ENCODE measurements around the gene LARP4B. TPM values are rescaled to one million over a fixed set of nuclear protein-coding genes. Genes with fewer than 3 reads are reported as not detected.

The LARP4B gene
- total and polyA plus RNA-seq, 2 of the 13 experiments (the other 11 are each of a cell fraction or from before 2014, with no cell fraction given) = 19.5 to 30.2 TPM

DNA sequence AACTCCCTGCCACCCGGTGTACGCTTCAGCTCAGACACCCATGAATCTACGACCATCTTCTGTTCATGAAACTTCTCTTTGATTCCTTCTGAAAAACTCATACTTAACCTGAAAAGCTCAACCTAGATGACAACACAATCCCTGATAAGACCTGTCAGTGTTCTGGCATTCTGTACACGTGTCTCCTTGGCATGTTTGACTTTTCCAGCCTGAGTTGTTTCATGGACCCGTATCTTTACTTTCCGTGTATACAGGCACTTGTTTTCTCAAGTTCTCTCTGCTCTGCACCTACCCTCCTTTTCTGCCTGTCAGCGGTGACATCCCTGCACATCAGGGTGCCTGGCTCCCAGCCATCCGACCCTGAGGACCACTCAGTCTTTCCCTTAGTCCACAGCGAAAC, 103.3 kb downstream of the LARP4B start:
- Histone ChIP-seq H3K4me2 (ENCODE audit: low read depth, low read length) (no peak overlapping the region), H3K4me1 (ENCODE audit: insufficient read depth, low read length) (no peaks in the 10 kb centered on the region), H3K27ac (ENCODE audit: extremely low read length, insufficient read depth, low read length) (no peak overlapping the region), H3K27me3 (ENCODE audit: control insufficient read depth in 1 of 2, insufficient read depth in 2 of 2, low read length in 2 of 2) (no peaks in the 10 kb centered on the region), H4K20me1 (ENCODE audit: insufficient read depth, low read length) (0 out of 2 replicates have a peak, but pooled peaks cover 2% of the 10 kb centered on the region), H3K79me2 (ENCODE audit: insufficient read depth, low read length) (no peaks in the 10 kb centered on the region), H3K9ac (ENCODE audit: insufficient read depth, low read depth, low read length) (no peak overlapping the region), H3K4me3 (replicated peaks in 1 of 3; ENCODE audit: insufficient read depth in 1 of 3, low read depth in 2 of 3, low read length in 3 of 3) (no peak overlapping the region), H3K9me3 (ENCODE audit: low read length) (no peaks in the 10 kb centered on the region), H2AFZ (ENCODE audit: low read length) (no peak overlapping the region), H3K36me3 (replicated peaks in 1 of 2; ENCODE audit: control insufficient read depth in 1 of 2, insufficient read depth in 2 of 2, low read length in 2 of 2) (peaks cover 36 to 87% of the 10 kb centered on the region in 2 experiments)
- DNase-seq (ENCODE audit: low spot score) (no peak), FAIRE-seq (no peak), ATAC-seq (no peak)
- WGBS (ENCODE audit: low lambda C conversion rate) = 96% methylated on average over 9 of the region's 9 CpGs
- POLR2A ChIA-PET = no interaction called here
- in situ Hi-C loops (cut with HindIII; ENCODE audit: extremely low pct_ligation_motif_present, low pct_unique_long_range_greater_than_20kb) = no loop called here
- TF ChIP-seq DPF2 (CRISPR knock-in tag; IDR thresholded peaks at IDR 0.05; ENCODE audit: borderline replicate concordance, low read depth) (no peak), SIN3B (IDR thresholded peaks at IDR 0.05; ENCODE audit: low read length) (no peak), ZNF562 (CRISPR knock-in tag; IDR thresholded peaks at IDR 0.05; ENCODE audit: borderline replicate concordance) (no peak), CENPX (CRISPR knock-in tag; IDR thresholded peaks at IDR 0.05) (no peak), ZNF563 (CRISPR knock-in tag; IDR thresholded peaks at IDR 0.05) (no peak), KDM5B (CRISPR knock-in tag; IDR thresholded peaks at IDR 0.05; ENCODE audit: borderline replicate concordance) (no peak), ZNF557 (CRISPR knock-in tag; IDR thresholded peaks at IDR 0.05) (no peak), PCBP2 (optimal IDR thresholded peaks at IDR 0.05; ENCODE audit: low read depth, low read length, poor library complexity, severe bottlenecking) (no peak), FOXJ3 (CRISPR knock-in tag; IDR thresholded peaks at IDR 0.05; ENCODE audit: borderline replicate concordance) (no peak)
- TF ChIP-seq, protein P1, sequence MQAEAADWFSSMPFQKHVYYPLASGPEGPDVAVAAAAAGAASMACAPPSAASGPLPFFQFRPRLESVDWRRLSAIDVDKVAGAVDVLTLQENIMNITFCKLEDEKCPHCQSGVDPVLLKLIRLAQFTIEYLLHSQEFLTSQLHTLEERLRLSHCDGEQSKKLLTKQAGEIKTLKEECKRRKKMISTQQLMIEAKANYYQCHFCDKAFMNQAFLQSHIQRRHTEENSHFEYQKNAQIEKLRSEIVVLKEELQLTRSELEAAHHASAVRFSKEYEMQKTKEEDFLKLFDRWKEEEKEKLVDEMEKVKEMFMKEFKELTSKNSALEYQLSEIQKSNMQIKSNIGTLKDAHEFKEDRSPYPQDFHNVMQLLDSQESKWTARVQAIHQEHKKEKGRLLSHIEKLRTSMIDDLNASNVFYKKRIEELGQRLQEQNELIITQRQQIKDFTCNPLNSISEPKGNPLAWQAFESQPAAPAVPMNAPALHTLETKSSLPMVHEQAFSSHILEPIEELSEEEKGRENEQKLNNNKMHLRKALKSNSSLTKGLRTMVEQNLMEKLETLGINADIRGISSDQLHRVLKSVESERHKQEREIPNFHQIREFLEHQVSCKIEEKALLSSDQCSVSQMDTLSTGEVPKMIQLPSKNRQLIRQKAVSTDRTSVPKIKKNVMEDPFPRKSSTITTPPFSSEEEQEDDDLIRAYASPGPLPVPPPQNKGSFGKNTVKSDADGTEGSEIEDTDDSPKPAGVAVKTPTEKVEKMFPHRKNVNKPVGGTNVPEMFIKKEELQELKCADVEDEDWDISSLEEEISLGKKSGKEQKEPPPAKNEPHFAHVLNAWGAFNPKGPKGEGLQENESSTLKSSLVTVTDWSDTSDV (CRISPR knock-in tag; IDR thresholded peaks at IDR 0.05) = no peak
- TF ChIP-seq, protein P2, sequence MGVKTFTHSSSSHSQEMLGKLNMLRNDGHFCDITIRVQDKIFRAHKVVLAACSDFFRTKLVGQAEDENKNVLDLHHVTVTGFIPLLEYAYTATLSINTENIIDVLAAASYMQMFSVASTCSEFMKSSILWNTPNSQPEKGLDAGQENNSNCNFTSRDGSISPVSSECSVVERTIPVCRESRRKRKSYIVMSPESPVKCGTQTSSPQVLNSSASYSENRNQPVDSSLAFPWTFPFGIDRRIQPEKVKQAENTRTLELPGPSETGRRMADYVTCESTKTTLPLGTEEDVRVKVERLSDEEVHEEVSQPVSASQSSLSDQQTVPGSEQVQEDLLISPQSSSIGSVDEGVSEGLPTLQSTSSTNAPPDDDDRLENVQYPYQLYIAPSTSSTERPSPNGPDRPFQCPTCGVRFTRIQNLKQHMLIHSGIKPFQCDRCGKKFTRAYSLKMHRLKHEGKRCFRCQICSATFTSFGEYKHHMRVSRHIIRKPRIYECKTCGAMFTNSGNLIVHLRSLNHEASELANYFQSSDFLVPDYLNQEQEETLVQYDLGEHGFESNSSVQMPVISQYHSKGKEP (CRISPR knock-in tag; IDR thresholded peaks at IDR 0.05) = no peak
- TF ChIP-seq, protein P3, sequence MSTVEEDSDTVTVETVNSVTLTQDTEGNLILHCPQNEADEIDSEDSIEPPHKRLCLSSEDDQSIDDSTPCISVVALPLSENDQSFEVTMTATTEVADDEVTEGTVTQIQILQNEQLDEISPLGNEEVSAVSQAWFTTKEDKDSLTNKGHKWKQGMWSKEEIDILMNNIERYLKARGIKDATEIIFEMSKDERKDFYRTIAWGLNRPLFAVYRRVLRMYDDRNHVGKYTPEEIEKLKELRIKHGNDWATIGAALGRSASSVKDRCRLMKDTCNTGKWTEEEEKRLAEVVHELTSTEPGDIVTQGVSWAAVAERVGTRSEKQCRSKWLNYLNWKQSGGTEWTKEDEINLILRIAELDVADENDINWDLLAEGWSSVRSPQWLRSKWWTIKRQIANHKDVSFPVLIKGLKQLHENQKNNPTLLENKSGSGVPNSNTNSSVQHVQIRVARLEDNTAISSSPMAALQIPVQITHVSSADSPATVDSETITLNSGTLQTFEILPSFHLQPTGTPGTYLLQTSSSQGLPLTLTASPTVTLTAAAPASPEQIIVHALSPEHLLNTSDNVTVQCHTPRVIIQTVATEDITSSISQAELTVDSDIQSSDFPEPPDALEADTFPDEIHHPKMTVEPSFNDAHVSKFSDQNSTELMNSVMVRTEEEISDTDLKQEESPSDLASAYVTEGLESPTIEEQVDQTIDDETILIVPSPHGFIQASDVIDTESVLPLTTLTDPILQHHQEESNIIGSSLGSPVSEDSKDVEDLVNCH (CRISPR knock-in tag; IDR thresholded peaks at IDR 0.05) = no peak
- BruUV-seq (replicated peaks) = no TSS peak
- CTCF ChIA-PET (ENCODE audit: low intra/inter-chr PET ratio, low total read pairs) = no interaction called here
- intact Hi-C loops (cut with micrococcal nuclease; ENCODE audit: unreplicated experiment) = no loop called here
